Measurements from ENCODE around the gene MAPK14. TPM values are rescaled to one million over a fixed set of nuclear protein-coding genes. Genes with fewer than 3 reads are reported as not detected.
"Not testable (repeated sequence)": the region's sequence is repeated elsewhere in the genome, so short reads cannot be mapped to it uniquely, and the experiment has no call there.

Gene MAPK14
- polyA plus RNA-seq (ENCODE audit: insufficient read length in 4 of 4) = 10 to 100 TPM; 48.2 to 58.3 (median 57.3) TPM

GRCh38 chr6:36027501-36028087 lies at the start of gene MAPK14:
MAPK14 (plus strand) TSS chr6:36027808; CDS start chr6:36028158, 350 bp downstream.
- peak; percentile 99 to 100 (median 100) for DNase-seq (ENCODE audit: low read depth in 4 of 4, low spot score in 3 of 4)

- not testable (repeated sequence) for DNase-seq (ENCODE audit: low read depth in 4 of 4, low spot score in 3 of 4)
These were observed 47.5 kb upstream of the MAPK14 start for GRCh38 chr6:35980126-35980525.

DNA sequence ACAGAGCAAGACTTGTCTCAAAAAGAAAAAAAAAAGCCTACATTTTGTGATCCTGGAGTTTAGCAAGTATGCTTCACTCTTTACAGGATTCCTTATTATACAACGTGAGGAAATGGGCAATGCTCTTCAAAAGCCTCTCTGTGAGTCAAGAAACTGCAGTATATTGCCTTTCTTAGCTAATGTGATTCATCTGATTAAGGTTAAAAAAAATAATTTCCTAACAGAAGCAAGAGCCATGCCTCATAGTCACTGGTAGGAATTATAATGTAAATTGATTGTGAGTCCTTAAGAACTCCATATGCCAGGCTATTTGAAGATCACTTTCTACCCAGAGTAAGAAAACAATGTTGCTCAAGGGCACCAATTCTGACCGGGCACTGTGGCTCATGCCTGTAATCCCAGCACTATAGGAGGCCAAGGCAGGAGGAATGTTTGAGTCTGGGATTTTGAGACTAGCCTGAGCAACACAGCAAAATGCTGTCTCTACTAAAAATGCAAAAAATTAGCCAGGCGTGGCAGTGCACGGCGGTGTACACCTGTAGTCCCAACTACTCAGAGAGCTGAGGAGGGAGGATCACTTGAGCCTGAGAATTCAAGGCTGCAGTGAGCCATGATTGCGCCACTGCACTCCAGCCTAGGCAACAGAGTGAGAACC lies 46.5 kb upstream of the MAPK14 start:
- no peak for DNase-seq (ENCODE audit: low read depth in 4 of 4, low spot score in 3 of 4)

DNA sequence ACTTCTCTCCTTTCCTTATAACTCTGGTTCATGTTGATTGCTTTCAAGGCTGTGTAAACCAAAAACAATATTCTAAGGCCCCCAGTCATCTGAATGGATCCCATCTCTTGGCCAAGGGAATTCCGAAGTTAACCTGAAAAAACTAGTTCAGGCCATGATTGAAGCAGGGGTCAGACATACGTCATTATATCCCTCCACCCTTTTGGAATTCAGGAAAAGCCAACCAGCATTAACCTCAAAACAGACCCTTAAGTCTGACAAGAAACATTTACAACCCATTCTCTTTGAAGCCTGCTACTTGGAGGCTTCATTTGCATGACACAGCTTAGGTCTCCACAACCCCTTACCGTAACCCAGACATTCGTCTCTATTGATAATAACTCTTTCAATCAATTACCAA lies 42.9 kb upstream of the MAPK14 start:
- DNase-seq (ENCODE audit: low read depth in 4 of 4, low spot score in 3 of 4) = no peak

- DNase-seq (ENCODE audit: low read depth in 4 of 4, low spot score in 3 of 4) = not testable (repeated sequence)
These were observed 39.6 kb upstream of the MAPK14 start for GRCh38 chr6:35988047-35988446.

DNA sequence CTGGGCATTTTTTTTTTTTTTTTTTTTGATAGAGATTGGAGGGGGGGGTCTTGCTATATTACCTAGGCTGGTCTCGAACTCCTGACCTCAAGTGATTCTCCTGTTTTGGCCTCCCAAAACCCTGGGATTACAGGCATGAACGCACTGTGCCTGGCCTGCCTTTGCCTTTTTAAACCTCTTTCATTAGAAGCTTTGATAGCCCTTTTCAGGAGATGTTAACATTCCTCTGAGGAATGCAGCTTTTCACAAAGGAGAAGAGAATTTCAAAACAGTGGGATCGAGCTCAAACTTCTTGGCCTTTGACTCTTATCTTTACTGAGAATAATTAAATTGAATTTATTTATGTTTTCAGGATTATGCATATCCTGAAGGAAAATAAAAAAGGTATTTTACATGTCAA lies 34.5 kb upstream of the MAPK14 start:
- DNase-seq (ENCODE audit: low read depth in 4 of 4, low spot score in 3 of 4) = no peak

DNA sequence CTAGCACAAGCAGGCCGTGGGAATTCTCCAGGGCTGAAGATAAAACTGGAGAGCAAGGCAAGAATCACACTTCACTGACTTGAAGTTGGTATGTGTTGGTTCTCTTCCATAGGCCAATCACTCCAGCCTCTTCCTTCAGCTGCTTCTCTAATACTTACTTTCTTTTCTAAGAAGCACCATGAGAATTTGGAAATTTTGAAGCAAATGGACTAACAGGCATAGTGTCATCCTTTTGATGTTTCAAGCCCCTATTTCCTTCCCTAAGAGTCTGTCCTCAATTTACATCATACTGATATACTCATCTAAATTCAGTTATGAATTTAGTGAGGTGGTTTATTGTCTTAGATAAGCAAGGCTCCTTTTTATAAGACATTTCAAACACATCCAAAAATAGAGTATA lies 27.2 kb upstream of the MAPK14 start:
- DNase-seq (ENCODE audit: low read depth in 4 of 4, low spot score in 3 of 4) = no peak

DNA sequence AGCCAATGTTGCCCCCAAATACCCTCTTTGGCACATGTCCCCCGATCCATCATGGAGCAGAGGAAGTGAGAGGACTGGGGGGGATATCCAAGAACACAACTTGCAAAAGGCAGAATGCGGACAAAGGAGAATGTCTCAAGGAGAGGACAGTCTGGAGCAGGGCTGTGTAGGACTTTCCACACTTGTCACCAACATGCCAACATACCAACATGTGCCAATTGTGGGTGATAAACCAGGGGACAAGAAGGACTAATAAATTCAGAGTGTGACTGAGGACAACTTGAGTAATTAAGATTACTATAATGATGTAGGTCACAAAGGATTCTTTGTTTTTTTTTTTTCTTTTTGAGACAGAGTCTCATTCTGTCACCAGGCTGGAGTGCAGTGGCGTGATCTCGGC lies 11.9 kb upstream of the MAPK14 start:
- no peak for DNase-seq (ENCODE audit: low read depth in 4 of 4, low spot score in 3 of 4)

GRCh38 chr6:36018339-36018738 lies 9.3 kb upstream of the MAPK14 start:
- DNase-seq (ENCODE audit: low read depth in 4 of 4, low spot score in 3 of 4) = no peak

GRCh38 chr6:36019167-36019566 lies 8.4 kb upstream of the MAPK14 start:
- DNase-seq (ENCODE audit: low read depth in 4 of 4, low spot score in 3 of 4) = no peak

- DNase-seq (ENCODE audit: low read depth in 4 of 4, low spot score in 3 of 4) = no peak
These were observed 7.5 kb upstream of the MAPK14 start for GRCh38 chr6:36020154-36020553.

- DNase-seq (ENCODE audit: low read depth in 4 of 4, low spot score in 3 of 4) = no peak
These were observed 3.4 kb upstream of the MAPK14 start, which contains the start of gene SLC26A8 for GRCh38 chr6:36023996-36024795. SLC26A8 (minus strand) TSS chr6:36024641; CDS start chr6:36019707, 4,934 bp downstream.

GRCh38 chr6:36025260-36025931 lies 2.2 kb upstream of the MAPK14 start:
- no peak for DNase-seq (ENCODE audit: low read depth in 4 of 4, low spot score in 3 of 4)

DNA sequence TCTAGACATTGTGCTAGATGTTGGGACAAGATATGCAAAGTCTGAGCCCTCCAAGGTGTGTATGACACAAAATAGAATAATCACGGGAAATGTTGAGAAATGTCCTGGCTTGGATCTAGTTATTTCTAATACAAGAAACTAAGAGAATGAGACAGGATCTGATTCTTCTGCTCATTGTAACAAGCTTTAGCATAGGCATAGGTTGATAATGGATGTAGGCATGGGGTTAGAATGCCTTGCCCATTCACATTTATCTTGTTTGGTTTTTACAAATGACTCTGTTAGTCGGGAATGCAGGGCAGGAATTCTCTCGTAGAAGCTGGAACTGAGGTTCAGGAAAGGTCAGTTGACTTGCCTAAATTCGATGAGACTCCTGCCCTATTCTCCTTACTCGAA lies 1.7 kb upstream of the MAPK14 start:
- DNase-seq (ENCODE audit: low read depth in 4 of 4, low spot score in 3 of 4) = no peak

DNA sequence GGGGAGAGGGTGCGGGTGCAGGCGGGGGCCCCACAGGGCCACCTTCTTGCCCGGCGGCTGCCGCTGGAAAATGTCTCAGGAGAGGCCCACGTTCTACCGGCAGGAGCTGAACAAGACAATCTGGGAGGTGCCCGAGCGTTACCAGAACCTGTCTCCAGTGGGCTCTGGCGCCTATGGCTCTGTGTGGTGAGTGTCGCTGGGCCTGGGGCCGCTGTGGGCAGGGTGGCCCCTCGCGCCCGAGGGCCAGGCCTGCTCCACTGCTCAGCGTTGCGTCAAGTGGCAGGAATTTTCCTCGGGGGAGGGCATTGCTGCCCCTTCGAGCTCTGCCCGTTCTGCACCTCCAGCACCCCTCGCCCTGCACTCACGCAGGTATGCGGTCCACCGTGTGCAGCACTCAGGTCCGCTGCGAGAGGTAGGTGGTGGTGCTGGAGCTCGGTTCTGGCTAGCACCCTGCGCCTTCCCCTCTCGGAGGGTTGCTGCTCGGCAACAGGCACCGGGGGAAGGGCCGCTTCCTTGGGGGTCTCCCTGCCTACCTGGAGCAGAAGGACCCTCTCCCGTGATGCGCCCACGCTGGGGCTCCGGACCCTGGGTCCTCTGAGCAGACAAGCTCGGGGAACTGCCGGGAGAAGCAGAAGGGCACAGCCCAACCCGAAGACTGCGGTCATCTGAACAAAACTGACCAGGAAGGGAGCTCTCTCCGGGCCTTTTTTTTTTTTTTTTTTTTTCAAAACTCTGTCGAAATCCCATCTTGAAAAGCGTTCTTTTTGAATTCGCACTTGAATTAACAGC lies 674 bp downstream of the MAPK14 start:
- peak in 2 of 4 donors; percentile 31 to 32 for DNase-seq (ENCODE audit: low read depth in 4 of 4, low spot score in 3 of 4)

DNA sequence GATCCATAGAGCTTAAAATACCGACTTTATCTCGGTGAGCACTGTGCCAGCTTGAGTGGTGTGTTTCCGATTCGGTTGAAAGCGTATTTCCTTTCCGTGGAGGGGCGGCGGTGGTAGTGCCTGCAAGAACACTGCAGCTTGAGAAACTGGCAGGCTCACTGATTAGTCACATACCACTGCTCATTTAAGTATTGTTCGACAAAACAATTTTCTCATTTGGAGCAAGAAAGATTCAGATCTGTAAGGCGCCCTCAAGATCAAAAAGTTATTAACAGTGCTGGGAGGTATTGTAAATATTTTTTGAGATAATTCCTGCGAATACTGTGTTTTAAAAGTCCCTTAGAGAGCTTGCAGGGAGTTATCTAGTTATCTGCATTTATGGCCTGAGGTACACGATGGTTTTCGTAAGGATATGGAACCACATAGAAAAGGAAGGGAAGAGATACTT lies 1.3 kb downstream of the MAPK14 start:
- DNase-seq (ENCODE audit: low read depth in 4 of 4, low spot score in 3 of 4) = peak in 3 of 4 donors; percentile 42 to 52 (median 46)

GRCh38 chr6:36029464-36029863 lies 1.9 kb downstream of the MAPK14 start:
- DNase-seq (ENCODE audit: low read depth in 4 of 4, low spot score in 3 of 4) = no peak

- DNase-seq (ENCODE audit: low read depth in 4 of 4, low spot score in 3 of 4) = no peak
These were observed 4.7 kb downstream of the MAPK14 start for GRCh38 chr6:36032261-36032660.

DNA sequence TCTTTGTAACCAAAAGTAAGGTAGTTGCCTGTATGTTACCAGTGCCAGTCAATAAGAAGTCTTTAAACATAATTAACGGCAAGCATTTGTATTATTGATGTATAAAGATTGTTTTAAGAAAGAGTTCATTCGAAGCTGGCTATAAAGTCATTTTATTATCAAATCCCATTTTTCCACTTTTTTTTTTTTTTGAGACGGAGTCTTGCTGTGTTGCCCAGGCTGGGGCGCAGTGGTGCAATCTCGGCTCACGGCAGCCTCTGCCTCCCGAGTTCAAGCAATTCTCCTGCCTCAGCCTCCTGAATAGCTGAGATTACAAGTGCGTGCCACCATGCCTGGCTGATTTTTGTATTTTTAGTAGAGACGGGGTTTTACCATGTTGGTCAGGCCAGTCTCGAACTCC lies 5.5 kb downstream of the MAPK14 start:
- DNase-seq (ENCODE audit: low read depth in 4 of 4, low spot score in 3 of 4) = not testable (repeated sequence)

DNA sequence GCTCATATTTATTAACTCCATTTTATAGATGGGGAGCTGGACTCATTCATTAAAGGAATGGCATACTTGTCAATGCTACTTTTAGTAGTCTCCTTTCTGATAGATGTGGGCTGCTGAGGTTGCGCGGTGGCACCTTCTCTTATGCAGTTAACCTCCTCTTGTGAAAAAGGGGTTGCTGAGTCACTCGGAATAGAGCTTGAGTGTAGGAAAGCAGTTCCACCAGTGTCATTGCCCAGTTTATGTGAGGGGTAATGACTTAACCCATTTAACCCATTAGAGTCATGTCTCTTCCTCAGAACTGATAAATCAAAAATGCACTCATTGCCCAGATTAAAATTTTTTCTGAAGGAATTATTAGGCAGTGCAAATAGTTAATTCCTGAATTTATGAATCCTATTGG lies 6.3 kb downstream of the MAPK14 start:
- DNase-seq (ENCODE audit: low read depth in 4 of 4, low spot score in 3 of 4) = no peak

Data from right renal pelvis (tissue), 4 donors.